SK-MEL-5 (cell line): ENCODE measurements around the gene FCHSD2. TPM values are rescaled to one million over a fixed set of nuclear protein-coding genes. Genes with fewer than 3 reads are reported as not detected.

ENCODE experiments used
- DNase-seq: peaks from one replicate; pipeline ENCODE4 v3.0.0-alpha.2; 2016; ENCODE audit warnings: low read depth, low spot score
- in situ Hi-C: cut with HindIII; loops from 2 replicates; pipeline ENCODE4 v1.10.0; 2016; ENCODE audit warnings: low sequenced_read_pairs, high pct_unique_total_duplicates, low pct_unique_long_range_greater_than_20kb
- total RNA-seq: library from RNA; depleted of rRNA; stranded (reverse); fragments of >200 nt; shearing (Covaris generic); gene quantifications from 2 replicates; pipeline ENCODE4 v1.2.3, GENCODE V29; 2014

Gene FCHSD2
- total RNA-seq, 1 experiment from 2014 or later = 7.8 TPM

- no peak for DNase-seq
- in situ Hi-C loops = no loop called here
These were observed 191.4 kb downstream of the FCHSD2 start for GRCh38 chr11:72950685-72951084.

- no peak for DNase-seq
- in situ Hi-C loops = no loop called here
These were observed 194.9 kb downstream of the FCHSD2 start for GRCh38 chr11:72947229-72947628.

GRCh38 chr11:72943664-72944063 is 198.5 kb downstream of the FCHSD2 start:
- no peak for DNase-seq
- in situ Hi-C loops = no loop called here

- in situ Hi-C loops = no loop called here
- no peak for DNase-seq
These were observed 201.7 kb downstream of the FCHSD2 start for GRCh38 chr11:72940417-72940816.

GRCh38 chr11:72939031-72939430 is 203.1 kb downstream of the FCHSD2 start:
- in situ Hi-C loops = no loop called here
- DNase-seq = no peak

GRCh38 chr11:72937439-72937838 is 204.7 kb downstream of the FCHSD2 start:
- in situ Hi-C loops = no loop called here
- no peak for DNase-seq

- in situ Hi-C loops = no loop called here
- DNase-seq = no peak
These were observed 206.4 kb downstream of the FCHSD2 start for GRCh38 chr11:72935700-72936099.

- DNase-seq = no peak
These were observed 210.0 kb downstream of the FCHSD2 start for GRCh38 chr11:72932132-72932570.

GRCh38 chr11:72930008-72930407 is 212.1 kb downstream of the FCHSD2 start:
- no peak for DNase-seq

More at GRCh38 chr11:72932132-72932570, 210.0 kb downstream of the FCHSD2 start:
- in situ Hi-C loops = no loop called here

GRCh38 chr11:72929256-72929655 is 212.9 kb downstream of the FCHSD2 start:
- DNase-seq = no peak
- in situ Hi-C loops = no loop called here

More at GRCh38 chr11:72930008-72930407, 212.1 kb downstream of the FCHSD2 start:
- in situ Hi-C loops = no loop called here

GRCh38 chr11:72927380-72927779 is 214.7 kb downstream of the FCHSD2 start:
- in situ Hi-C loops = no loop called here
- no peak for DNase-seq

GRCh38 chr11:72926076-72926475 is 216.0 kb downstream of the FCHSD2 start:
- no peak for DNase-seq
- in situ Hi-C loops = no loop called here

- no peak for DNase-seq
- in situ Hi-C loops = no loop called here
These were observed 216.5 kb downstream of the FCHSD2 start for GRCh38 chr11:72925656-72926055.

GRCh38 chr11:72924568-72925190 is 217.4 kb downstream of the FCHSD2 start:
- in situ Hi-C loops = no loop called here
- peak; percentile 82 for DNase-seq

- in situ Hi-C loops = no loop called here
- DNase-seq = peak; percentile 79
These were observed 220.9 kb downstream of the FCHSD2 start for GRCh38 chr11:72921028-72921716.

- no peak for DNase-seq
- in situ Hi-C loops = no loop called here
These were observed 222.1 kb downstream of the FCHSD2 start for GRCh38 chr11:72920001-72920400.

GRCh38 chr11:72918851-72919250 is 223.3 kb downstream of the FCHSD2 start:
- in situ Hi-C loops = no loop called here
- DNase-seq = no peak

GRCh38 chr11:72912253-72912652 is 229.9 kb downstream of the FCHSD2 start:
- in situ Hi-C loops = no loop called here
- no peak for DNase-seq
